HG03025 (cell line): Measurements from ENCODE around the gene TMEM130.
A peak's percentile ranks its signal among the peaks of the same experiment; 100 is the strongest.
"Not testable (repeated sequence)": the region's sequence is repeated elsewhere in the genome, so short reads cannot be mapped to it uniquely, and the experiment has no call there.

ENCODE experiments used
- ATAC-seq: cut with Tn5 transposase; IDR thresholded peaks from one replicate; pipeline ENCODE4 v1.9.1; 2021; ENCODE audit warnings: mild to moderate bottlenecking, moderate library complexity; ENCODE audit not compliant: unreplicated experiment, low FRiP score

TMEM130 gene

DNA sequence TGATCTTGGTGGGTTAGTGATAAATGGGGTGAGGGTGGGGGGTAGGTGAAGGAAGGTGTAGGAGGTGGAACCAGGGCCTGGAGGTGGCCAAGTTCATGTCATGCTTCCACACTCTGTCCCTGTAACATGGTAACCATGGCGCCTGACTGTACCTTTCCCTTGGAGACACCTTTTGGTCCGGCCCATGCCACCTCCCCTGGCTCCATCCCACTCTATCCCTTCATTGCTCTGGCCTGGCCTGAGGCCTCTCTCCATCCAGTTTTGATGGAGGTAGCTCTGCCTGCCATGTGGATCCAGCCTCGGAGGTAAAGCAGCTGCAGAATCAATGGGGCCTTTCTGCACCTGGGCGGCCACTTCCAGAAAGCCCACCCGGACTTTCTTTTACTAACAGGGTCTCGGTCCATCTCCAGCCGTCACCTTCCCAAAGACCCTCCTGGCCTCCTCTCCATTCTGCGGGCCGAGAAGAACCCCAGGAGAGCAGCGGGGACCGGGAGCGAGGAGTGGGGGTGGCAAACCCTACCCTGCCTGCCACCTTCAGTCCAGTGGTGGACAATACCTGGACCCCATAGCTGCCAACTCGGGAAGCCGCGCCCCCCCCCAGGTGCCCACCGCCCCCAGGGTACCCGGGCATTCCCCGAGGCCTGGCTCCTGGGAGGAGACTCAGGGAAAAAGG lies 8.0 kb upstream of the TMEM130 start:
- peak; percentile 15 for ATAC-seq

DNA sequence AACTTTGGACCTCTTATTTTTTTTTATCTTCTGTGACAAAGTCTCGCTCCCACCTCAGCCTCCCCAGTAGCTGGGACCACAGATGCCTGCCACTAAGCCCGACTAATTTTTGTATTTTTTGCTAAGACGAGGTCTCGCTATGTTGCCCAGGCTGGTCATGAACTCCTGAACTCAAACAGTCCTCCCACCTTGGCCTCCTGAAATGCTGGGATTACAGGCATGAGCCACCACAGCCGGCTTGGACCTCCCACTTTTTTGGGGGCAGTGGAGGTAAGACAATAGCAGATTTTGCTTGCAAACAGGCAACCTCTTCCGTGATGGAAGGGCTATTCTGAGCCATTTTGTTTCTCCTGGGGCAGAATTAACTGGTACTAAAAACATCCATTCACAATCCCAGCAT lies 7.3 kb upstream of the TMEM130 start:
- ATAC-seq: no peak

DNA sequence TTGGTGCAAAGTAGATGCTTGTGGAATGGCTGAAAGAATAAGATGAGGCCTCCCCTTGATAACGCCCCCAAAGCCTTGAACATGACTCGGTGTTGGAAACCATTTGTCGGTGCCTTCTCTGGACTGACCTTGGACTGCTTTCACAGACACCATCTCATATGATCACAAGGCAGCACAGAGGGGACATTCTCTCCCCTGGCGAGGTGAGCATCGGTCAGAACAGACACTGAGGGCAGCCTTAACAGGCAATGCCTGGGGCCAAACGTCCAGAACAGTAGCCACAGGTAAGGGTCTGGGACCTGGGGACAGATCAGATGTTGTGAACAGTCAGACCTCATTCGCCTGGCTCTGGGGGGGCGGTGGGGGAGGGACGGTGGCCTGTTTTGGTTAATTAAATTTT lies 5.7 kb upstream of the TMEM130 start:
- no peak for ATAC-seq

DNA sequence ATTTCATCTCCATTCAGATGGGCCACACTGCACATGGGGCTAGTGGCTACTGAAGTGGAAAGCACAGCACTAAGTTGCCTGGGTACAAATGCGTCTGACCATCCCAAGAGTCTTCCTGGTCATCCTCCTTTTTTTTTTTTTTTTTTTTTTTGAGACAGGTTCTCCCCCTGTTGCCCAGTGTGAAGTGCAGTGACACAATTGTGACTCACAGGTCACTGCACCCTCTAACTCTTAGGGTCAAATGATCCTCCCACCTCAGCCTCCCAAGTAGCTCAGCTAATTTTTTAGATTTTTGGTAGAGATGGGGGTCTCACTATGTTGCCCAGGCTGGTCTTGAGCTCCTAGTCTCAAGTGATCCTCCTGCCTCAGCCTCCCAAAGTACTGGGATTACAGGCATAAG lies 5.1 kb upstream of the TMEM130 start:
- no peak for ATAC-seq

DNA sequence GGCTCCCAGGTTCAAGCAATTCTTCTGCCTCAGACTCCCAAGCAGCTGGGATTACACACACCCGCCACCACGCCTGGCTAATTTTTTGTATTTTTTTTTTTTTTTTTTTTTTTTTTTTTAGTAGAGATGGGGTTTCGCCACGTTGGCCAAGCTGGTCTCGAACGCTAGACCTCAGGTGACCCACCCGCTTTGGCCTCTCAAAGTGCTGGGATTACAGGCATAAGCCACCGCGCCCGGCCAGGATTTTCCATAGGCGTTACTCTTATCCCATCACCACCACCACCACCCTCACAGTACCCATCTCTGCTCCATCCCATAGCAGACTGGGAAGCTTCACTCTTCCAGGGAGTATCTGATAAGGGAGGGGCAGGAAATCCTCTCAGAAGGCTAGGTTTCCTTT lies 3.8 kb upstream of the TMEM130 start:
- not testable (repeated sequence) for ATAC-seq

DNA sequence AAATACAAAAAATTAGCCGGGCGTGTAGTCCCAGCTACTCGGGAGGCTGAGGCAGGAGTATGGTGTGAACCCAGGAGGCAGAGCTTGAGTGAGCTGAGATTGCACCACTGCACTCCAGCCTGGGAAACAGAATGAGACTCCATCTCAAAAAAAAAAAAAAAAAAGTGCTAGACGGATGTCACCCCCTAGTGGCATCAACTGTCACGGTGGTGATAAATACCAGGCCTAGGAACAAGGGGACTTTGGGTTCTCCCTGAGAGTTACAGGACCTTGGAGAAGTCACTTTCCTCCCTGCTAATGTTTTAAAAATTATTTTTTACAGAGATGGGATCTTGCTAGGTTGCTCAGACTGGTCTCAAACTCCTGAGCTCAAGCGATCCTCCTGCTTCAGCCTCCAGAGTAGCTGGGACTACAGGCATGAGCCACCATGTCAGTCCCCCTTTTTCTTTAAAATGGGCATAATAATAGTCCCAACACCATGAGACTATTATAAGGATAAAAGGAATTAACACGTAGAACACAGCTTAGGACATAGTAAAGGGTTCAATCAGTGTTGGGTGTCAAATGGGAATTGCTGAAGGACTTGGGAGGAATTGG lies 2.6 kb upstream of the TMEM130 start:
- ATAC-seq: no peak

DNA sequence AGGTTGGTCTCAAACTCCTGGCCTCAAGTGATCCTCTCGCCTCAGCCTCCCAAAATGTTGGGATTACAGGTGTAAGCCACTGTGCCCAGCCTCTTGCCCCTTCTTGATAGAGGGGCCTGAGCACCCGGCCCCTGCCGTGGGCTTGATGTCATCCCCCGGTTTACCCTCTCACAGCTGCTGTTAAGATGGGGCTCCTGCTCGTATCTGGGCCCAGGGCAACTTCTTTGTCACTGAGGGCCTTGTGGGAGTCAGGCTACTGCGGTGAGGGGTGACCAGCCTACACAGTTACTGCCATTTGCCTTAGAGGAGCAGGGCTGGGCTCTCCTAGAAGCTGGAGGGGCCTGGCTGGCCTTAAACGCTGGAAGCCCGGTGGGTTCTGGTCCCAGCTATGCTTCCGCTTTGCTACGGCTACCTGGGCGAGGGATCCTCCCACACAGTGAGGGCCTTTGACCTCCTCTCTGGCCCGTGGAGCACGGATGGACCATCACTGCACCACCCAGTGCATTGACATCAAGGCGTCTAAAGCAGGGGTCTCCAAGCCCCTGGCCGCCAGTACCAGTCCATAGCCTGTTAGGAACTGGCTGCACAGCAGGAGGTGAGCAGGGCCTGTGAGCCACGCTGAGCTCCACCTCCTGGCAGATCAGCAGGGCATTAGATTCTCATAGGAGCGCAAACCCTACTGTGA lies 1.1 kb upstream of the TMEM130 start:
- ATAC-seq: no peak

DNA sequence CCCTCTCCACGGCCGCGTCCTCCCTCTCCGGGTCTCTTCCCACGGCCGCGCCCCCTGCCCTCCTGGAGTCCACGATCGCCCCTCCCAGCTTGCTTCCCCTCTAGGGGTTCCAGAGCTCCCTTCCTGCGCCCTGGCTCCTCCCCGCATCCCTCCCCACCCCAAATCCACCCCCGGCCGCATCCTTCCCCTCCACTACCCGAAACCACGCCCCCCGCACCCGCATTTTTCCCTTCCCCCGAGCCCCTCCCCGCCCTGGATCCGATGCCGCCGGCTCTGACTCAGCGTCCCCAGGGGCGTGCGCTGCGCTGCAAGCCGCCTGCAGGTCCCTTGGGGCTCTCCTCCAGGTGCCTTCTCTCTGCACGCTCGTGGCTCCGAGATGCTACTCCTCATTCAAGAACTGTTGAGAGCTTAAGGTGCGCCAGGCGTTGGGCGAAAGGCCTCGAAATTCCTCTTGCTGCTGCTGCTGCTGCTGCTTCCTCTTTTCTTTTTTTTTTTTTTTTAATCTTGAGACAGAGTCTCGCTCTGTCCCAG lies 372 bp upstream of the TMEM130 start:
- ATAC-seq: no peak

DNA sequence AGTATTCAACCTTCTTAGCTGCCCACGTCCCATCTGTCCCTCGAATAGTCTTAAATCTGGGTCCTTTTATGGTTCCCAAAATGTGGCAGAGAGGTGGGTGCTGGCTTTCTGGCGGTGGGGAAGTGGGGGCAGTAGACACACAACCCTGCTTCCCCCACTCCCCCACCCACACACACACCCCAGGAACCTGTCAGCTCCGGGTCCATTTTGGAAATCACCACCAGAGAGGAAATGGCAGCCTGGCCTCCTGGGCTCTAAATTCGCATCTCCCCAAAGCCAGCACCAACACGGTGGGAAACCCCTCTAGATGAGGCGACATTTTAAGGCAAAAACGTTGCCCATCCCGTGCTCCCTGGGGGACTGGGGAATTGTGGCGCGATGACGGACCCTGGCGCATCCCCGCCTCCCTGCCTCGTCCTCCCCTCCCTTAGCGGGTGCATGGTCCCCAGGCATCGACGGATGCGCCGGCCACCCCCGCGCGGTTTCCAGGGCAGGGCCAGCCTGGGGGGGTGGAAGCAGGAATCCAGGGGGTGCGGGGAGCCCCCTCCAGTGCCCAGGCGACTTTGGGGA lies 702 bp downstream of the TMEM130 start:
- no peak for ATAC-seq

DNA sequence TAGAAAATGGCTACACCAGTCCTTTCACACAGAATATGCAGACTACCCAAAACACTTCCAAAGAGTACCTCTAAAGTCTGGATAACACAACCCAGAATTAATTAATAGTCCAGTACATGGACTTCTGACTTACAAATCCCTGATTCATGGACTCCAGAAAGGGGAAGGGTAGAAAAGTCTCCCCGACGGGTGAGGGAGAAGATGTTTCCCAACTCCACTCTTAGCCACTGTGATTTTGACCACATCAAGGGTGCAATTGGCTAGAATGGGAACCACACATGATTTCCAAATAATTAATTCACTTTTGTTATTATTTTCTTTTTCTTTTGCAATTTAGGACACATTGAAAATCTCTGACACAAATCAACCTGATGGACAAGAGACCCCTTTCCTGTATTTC lies 1.4 kb downstream of the TMEM130 start:
- ATAC-seq: no peak

DNA sequence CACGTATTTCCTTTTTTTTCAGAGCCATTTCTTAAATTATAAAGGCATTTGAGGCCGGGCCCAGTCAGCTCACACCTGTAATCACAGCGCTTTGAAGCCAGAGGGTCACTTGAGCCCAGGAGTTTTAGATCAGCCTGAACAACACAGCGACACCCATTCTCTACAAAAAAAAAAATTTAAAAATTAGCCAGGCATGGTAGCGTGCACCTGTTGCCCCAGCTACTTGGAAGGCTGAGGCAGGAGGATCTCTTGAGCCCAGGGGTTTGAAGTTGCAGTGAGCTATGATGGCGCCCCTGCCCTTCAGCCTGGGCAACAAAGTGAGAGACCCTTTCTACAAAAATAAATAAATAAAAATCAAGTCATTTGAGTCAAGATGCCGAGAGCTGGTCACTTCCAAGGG lies 3.0 kb downstream of the TMEM130 start:
- ATAC-seq: no peak

DNA sequence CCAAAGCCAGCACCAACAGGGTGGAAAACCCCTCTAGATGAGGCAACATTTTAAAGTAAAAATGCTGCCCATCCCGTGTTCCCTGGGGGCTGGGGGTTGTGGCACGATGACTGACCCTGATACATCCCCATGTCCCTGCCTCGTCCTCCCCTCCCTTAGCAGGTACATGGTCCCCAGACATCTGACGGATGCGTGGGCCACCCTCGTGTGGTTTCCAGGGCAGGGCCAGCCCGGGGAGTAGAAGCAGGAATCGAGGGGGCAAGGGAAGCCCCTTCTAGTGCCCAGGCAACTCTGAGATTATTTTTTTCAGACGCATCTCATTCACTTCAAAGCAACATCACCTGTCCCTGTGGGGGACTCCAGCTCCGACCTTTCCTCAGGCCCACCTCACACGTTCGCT lies 3.5 kb downstream of the TMEM130 start:
- ATAC-seq: no peak

DNA sequence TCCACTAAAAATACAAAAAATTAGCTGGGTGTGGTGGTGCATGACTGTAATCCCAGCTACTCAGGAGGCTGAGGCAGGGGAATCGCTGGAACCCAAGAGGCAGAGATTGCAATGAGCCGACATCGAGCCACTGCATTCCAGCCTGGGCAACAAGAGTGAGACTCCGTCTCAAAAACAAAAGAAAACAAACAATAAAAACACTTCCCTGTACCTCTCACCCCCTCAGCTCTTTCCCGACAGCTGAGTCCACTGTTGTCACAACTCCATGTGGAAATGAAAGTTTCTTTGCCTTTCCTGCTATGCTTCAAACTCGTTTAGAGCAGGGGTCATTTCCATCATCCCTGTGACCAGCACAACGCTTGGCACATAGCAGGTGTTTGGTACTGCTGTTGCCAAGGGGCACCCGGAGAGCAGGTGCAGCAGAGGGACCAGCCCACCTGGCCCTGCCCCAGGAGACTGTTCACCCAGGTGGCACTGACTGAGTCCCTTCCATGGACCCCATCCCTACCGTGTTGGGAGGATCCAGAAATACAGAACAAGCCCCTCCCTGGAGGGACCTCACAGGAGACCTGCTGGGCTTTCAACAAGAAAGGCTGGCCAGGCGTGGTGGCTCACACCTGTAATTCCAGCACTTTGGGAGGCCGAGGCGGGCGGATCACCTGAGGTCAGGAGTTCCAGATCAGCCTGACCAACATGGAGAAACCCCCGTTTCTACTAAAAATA lies 4.9 kb downstream of the TMEM130 start:
- no peak for ATAC-seq

DNA sequence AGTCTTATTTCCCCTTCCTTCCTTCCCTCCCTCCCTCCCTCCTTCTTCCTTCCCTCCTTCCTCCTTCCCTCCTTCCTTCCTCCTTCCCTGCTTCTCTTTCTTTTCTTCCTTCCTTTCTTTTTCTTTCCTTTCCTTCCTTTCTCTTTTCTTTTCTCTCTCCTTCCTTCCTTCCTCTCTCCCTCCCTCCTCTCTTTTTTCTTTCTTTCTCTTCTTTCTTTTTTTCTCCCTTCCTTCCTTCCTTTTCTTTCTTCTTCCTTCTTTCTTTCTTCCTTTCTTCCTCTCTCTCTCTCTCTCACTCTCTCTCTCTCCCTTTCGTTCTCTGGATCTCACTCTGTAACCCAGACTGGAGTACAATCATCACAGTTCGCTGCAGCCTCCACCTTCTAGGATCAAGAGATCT lies 6.2 kb downstream of the TMEM130 start:
- ATAC-seq: no peak

DNA sequence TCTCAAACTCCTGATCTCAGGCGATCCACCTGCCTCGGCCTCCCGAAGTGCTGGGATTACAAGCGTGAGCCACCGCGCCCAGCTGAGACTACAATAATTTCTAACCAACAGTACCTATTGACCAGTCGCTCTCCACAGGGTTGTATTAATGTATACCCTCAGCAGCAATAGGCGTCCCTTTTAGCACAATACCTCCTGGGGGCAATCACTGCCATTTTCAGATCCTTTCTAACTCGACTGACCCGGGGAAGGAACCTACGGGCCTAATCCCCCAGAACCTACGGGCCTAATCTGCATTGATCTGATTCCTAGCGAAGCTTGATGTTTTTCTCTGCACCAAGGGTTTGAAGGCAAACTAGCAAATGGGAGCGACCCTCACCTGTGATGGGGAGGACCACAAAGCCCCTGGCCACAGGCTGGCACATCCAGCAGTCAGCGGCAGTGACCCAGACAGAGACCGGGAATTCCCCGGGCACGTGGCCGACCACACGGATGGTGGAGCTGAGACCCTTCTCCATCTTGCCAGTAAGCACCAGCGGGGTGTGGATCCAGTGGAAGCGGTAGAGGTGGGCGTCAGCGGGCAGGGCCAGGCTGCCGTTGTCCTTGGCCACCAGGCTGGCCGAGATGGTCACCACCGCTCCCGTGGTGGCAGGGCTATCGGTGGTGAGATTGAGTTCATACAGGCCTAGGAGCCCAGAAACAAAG lies 6.9 kb downstream of the TMEM130 start:
- no peak for ATAC-seq

DNA sequence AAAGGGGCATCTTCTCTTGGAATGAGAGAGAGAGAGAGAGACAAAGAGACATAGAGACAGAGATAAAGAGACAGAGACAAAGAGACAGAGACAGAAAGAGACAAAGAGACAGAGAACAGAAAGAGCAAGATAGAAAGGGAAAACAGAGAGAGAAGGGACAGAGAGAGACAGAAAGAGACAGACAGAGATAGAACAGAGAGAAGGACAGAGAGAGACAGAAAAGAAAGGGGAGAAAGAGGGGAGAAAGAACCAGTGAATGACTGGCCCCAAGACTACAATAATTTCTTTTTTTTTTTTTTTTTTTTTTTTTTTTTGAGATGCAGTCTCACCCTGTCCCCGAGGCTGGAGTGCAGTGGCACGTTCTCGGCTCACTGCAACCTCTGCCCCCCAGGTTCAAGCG lies 7.6 kb downstream of the TMEM130 start:
- no peak for ATAC-seq

DNA sequence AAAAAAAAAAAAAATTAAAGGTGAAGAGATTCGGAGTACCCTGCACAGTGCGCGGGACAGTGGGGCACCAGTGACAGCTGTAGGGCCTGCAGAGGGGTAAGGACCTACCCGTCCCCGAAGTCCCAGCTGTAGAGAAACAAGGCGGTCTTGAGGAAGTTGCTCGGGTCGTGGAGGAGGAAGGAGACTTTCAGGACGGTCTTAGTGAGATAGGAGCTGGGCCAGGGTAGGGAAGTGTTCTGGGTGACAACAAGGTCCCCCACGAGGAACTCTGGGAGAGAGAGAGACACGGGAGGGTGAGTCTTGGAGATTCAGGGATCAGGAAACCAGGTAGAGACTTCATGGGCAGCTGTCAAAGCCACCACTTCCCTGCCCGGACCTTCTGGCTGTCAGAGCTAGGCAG lies 9.7 kb downstream of the TMEM130 start:
- ATAC-seq: no peak

DNA sequence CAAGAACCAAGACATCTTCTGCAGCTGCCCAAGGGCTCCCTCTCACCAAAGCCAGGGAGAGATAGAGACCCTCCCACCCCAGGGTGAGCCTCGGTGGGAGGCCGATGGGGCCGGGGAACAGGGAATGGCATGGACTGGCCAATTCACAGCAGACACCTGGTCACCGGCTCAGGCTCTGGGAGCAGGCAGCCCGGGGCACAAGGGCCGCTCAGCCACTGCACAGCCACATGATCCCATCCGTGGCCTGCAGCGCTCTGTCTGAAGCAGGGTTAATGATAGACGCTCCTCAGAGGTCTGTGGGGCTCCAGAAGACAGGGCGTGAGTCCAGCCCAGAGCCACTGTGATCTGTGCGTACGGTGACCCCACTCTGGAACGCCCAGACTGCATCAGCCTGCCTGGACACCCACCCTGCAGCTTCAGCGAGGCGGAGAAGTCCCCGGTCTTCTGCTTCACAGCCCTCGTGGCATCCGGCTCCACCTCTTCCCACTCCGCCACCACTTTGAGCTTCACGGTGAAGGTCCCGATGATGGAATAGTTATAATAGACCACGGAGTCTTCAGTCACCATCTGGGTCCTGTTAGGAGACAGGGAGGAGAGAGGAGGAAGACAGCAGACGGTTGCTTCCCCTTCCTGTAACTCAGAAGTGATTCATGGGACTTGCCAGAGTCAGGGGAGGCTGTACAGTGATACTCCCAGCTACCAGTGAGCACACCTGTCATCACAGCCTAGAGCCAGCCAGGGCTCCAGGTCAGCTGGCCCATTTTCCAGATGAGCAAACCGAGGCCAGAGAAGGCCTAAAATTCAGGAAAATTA lies 14.0 kb downstream of the TMEM130 start:
- ATAC-seq: no peak

DNA sequence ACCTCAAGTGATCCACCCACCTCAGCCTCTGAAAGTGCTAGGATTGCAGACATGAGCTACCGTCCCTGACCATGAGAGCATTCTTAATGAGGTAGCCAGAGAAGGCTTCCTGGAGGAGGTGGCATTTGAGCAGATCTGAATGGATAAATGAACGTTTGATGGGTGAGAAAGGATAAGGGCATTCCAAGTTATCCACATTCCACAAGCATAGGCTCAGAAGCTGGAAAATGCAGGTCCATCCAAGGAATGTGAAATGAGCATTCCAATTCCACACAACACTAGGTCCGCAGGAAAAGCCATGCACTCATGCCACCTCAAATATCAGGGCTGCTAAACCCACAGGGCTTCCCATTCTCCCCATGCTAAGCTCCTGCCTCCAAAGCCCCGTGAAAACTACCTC lies 17.0 kb downstream of the TMEM130 start:
- ATAC-seq: no peak
